Measurements from ENCODE around the gene SPAG9. TPM values are rescaled to one million over a fixed set of nuclear protein-coding genes. Genes with fewer than 3 reads are reported as not detected.
"Not testable (repeated sequence)": the region's sequence is repeated elsewhere in the genome, so short reads cannot be mapped to it uniquely, and the experiment has no call there.

The SPAG9 gene
- total RNA-seq, 1 experiment from 2014 or later, result 130 TPM

- no TSS peak for BruUV-seq (replicated peaks)
- H3K36me3 Mint-ChIP-seq (ENCODE audit: insufficient read depth, unreplicated experiment), result peaks cover 6% of the 10 kb centered on the region
- H3K9me3 Mint-ChIP-seq (ENCODE audit: unreplicated experiment), result no peaks in the 10 kb centered on the region
- H3K27ac Mint-ChIP-seq (ENCODE audit: unreplicated experiment), result no peak overlapping the region
- H3K9me3 ChIP-seq, result no peaks in the 10 kb centered on the region
- no peaks in the 10 kb centered on the region for H3K27me3 ChIP-seq (replicated peaks; ENCODE audit: control insufficient read depth, insufficient read depth, low read length)
- POLR2A ChIA-PET, result interaction anchor here (0.6 to 2.2 kb wide), 21 partner anchors 10 to 600 kb away, joined by 3 to 78 read pairs (median 7); partner anchors contain the start of genes TOB1 and WFIKKN2
- no peaks in the 10 kb centered on the region for H3K27me3 Mint-ChIP-seq (ENCODE audit: insufficient read depth, unreplicated experiment)
- peak in 1 of 2 experiments; percentile 22 for DNase-seq
- peak overlapping the region; percentile 52 for H3K4me3 ChIP-seq (ENCODE audit: low read depth, low read length)
- CTCF ChIA-PET, result interaction anchor here (0.6 to 3.7 kb wide), 25 partner anchors 9 to 628 kb away, joined by 3 to 40 read pairs (median 5); partner anchors contain the start of gene TOB1
- peak overlapping the region; percentile 73 for H3K4me3 Mint-ChIP-seq (ENCODE audit: unreplicated experiment)
- no peak for TF ChIP-seq CTCF (IDR thresholded peaks at IDR 0.05; ENCODE audit: insufficient read depth in 1 of 2, low read depth in 1 of 2, low read length in 1 of 2, severe bottlenecking in 1 of 2, unreplicated experiment in 1 of 2)
- H3K4me1 Mint-ChIP-seq (ENCODE audit: low read depth, unreplicated experiment), result peaks cover 29% of the 10 kb centered on the region
- H3K36me3 ChIP-seq (ENCODE audit: control insufficient read depth, insufficient read depth, low read length), result no peaks in the 10 kb centered on the region
- H3K4me1 ChIP-seq, result peaks cover 35% of the 10 kb centered on the region
- intact Hi-C loops (cut with micrococcal nuclease; ENCODE audit: unreplicated experiment), result loop anchor here (1.0 kb wide), 3 partner anchors 40 to 78 kb away; no protein-coding TSS in a partner anchor
Observed at GRCh38 chr17:50944902-50945720, 175.6 kb downstream of the SPAG9 start.

DNA sequence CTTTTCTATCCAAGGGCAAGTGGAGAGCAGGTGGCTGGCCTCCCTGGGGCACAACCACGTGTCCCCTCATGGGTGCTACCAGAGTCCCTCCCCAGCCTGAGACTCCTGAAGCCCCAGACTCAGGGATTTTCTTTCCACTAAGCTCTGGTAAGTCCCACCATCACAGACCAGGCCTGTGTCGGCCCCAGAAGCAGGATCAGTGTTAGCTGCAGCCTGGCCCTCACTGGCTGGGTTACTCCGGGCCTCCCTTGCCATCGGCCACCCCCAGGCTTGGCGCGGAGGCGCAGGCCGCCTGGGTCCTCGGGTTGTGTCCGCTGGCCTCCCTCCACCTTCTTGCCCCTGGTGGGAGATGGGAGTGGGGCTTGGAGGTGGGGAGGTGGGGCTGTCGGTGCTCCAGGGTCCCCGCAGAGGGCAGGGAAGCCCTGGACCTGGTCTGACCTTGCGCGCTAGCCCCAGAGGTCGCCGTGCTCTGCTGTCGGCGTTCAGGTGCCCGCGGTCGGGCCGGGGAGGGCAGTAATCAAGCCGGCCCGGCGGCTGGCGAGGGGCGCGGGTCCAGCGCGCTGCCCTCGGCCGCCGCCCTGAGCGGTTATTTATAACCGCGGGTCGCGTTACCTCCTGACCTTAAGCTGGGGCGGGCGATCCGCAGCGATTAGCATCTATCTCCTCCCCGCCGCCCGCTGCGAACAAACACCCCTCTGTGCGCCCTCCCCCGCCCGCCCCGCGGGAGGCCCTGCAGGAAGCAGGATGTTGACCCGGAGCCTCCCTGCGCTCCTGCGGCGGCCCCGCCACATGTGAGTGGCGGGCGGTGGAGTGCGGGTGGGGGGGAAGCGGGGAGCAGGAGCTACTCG lies 176.4 kb downstream of the SPAG9 start:
- peak; percentile 53 to 60 for TF ChIP-seq CTCF (IDR thresholded peaks at IDR 0.05; ENCODE audit: insufficient read depth in 1 of 2, low read depth in 1 of 2, low read length in 1 of 2, severe bottlenecking in 1 of 2, unreplicated experiment in 1 of 2)
- Histone ChIP-seq H3K27me3 (replicated peaks; ENCODE audit: control insufficient read depth, insufficient read depth, low read length) (no peaks in the 10 kb centered on the region), H3K4me1 (peaks cover 27% of the 10 kb centered on the region), H3K4me3 (ENCODE audit: low read depth, low read length) (peak overlapping the region; percentile 52), H3K36me3 (ENCODE audit: control insufficient read depth, insufficient read depth, low read length) (no peaks in the 10 kb centered on the region), H3K9me3 (no peaks in the 10 kb centered on the region)
- H3K9me3 Mint-ChIP-seq (ENCODE audit: unreplicated experiment), result no peaks in the 10 kb centered on the region
- H3K4me1 Mint-ChIP-seq (ENCODE audit: low read depth, unreplicated experiment), result peaks cover 29% of the 10 kb centered on the region
- H3K4me3 Mint-ChIP-seq (ENCODE audit: unreplicated experiment), result peak overlapping the region; percentile 73
- POLR2A ChIA-PET, result interaction anchor here (0.5 to 2.2 kb wide), 21 partner anchors 10 to 599 kb away, joined by 3 to 78 read pairs (median 7); partner anchors contain the start of genes TOB1 and WFIKKN2
- H3K36me3 Mint-ChIP-seq (ENCODE audit: insufficient read depth, unreplicated experiment), result peaks cover 6% of the 10 kb centered on the region
- no peaks in the 10 kb centered on the region for H3K27me3 Mint-ChIP-seq (ENCODE audit: insufficient read depth, unreplicated experiment)
- CTCF ChIA-PET, result interaction anchor here (0.6 to 3.7 kb wide), 25 partner anchors 10 to 627 kb away, joined by 3 to 40 read pairs (median 5); partner anchors contain the start of gene TOB1
- H3K27ac Mint-ChIP-seq (ENCODE audit: unreplicated experiment), result peak overlapping the region; percentile 59
- intact Hi-C loops (cut with micrococcal nuclease; ENCODE audit: unreplicated experiment), result loop anchor here (1.0 kb wide), 3 partner anchors 39 to 77 kb away; no protein-coding TSS in a partner anchor
- no TSS peak for BruUV-seq (replicated peaks)
- peak; percentile 96 to 98 for DNase-seq

- BruUV-seq (replicated peaks), result TSS peak; percentile 73
- Mint-ChIP-seq H3K4me3 (ENCODE audit: unreplicated experiment) (peak overlapping the region; percentile 73), H3K27ac (ENCODE audit: unreplicated experiment) (peak overlapping the region; percentile 59), H3K27me3 (ENCODE audit: insufficient read depth, unreplicated experiment) (no peaks in the 10 kb centered on the region), H3K9me3 (ENCODE audit: unreplicated experiment) (no peaks in the 10 kb centered on the region), H3K36me3 (ENCODE audit: insufficient read depth, unreplicated experiment) (peaks cover 6% of the 10 kb centered on the region), H3K4me1 (ENCODE audit: low read depth, unreplicated experiment) (peaks cover 29% of the 10 kb centered on the region)
- ChIA-PET POLR2A (interaction anchor here (2.2 kb wide), 1 partner anchor 59 kb away, joined by 18 read pairs; no protein-coding TSS in a partner anchor), CTCF (interaction anchor here (1.6 to 3.7 kb wide), 6 partner anchors 12 to 161 kb away, joined by 4 to 40 read pairs (median 9); no protein-coding TSS in a partner anchor)
- Histone ChIP-seq H3K9me3 (no peaks in the 10 kb centered on the region), H3K27me3 (replicated peaks; ENCODE audit: control insufficient read depth, insufficient read depth, low read length) (no peaks in the 10 kb centered on the region), H3K36me3 (ENCODE audit: control insufficient read depth, insufficient read depth, low read length) (no peaks in the 10 kb centered on the region), H3K4me1 (peaks cover 27% of the 10 kb centered on the region), H3K4me3 (ENCODE audit: low read depth, low read length) (0 out of 2 replicates have a peak overlapping the region, but pooled peaks have one; percentile 52)
- no peak for TF ChIP-seq CTCF (IDR thresholded peaks at IDR 0.05; ENCODE audit: insufficient read depth in 1 of 2, low read depth in 1 of 2, low read length in 1 of 2, severe bottlenecking in 1 of 2, unreplicated experiment in 1 of 2)
- intact Hi-C loops (cut with micrococcal nuclease; ENCODE audit: unreplicated experiment), result no loop called here
- DNase-seq, result peak in 1 of 2 experiments; percentile 35
Observed at GRCh38 chr17:50943575-50943933, 177.1 kb downstream of the SPAG9 start.

DNA sequence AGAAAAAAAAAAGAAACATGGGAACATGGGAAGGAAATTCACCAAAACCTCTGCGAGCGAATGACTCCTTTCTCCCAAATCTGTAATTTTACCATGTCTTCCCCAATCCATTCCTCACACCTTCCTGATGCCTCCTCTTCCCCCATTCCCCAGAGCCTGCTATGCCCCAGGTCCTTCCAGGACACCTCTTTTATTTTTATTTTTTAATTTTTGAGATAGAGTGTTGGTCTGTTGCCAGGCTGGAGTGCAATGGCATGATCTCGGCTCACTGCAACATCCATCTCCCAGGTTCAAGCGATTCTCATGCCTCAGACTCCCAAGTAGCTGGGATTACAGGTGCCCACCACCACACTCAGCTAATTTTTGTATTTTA lies 179.0 kb downstream of the SPAG9 start:
- ChIA-PET POLR2A (interaction anchor here (0.7 to 1.8 kb wide), 2 partner anchors 76 to 83 kb away, joined by 3 to 16 read pairs; partner anchors contain the start of gene TOB1), CTCF (interaction anchor here (2.5 kb wide), 1 partner anchor 89 kb away, joined by 10 read pairs; no protein-coding TSS in a partner anchor)
- H3K36me3 Mint-ChIP-seq (ENCODE audit: insufficient read depth, unreplicated experiment); H3K27ac Mint-ChIP-seq (ENCODE audit: unreplicated experiment); DNase-seq; H3K9me3 ChIP-seq; H3K36me3 ChIP-seq (ENCODE audit: control insufficient read depth, insufficient read depth, low read length); H3K9me3 Mint-ChIP-seq (ENCODE audit: unreplicated experiment); H3K27me3 Mint-ChIP-seq (ENCODE audit: insufficient read depth, unreplicated experiment); H3K27me3 ChIP-seq (replicated peaks; ENCODE audit: control insufficient read depth, insufficient read depth, low read length); H3K4me3 Mint-ChIP-seq (ENCODE audit: unreplicated experiment); H3K4me3 ChIP-seq (ENCODE audit: low read depth, low read length); BruUV-seq (replicated peaks): not testable (repeated sequence)
- H3K4me1 ChIP-seq, result peaks cover 27% of the 10 kb centered on the region
- intact Hi-C loops (cut with micrococcal nuclease; ENCODE audit: unreplicated experiment), result loop anchor here (1.0 kb wide), 1 partner anchor 9 kb away; no protein-coding TSS in a partner anchor
- H3K4me1 Mint-ChIP-seq (ENCODE audit: low read depth, unreplicated experiment), result peaks cover 17% of the 10 kb centered on the region
